ENCODE measurements around the gene VAMP1.

VAMP1 gene

DNA sequence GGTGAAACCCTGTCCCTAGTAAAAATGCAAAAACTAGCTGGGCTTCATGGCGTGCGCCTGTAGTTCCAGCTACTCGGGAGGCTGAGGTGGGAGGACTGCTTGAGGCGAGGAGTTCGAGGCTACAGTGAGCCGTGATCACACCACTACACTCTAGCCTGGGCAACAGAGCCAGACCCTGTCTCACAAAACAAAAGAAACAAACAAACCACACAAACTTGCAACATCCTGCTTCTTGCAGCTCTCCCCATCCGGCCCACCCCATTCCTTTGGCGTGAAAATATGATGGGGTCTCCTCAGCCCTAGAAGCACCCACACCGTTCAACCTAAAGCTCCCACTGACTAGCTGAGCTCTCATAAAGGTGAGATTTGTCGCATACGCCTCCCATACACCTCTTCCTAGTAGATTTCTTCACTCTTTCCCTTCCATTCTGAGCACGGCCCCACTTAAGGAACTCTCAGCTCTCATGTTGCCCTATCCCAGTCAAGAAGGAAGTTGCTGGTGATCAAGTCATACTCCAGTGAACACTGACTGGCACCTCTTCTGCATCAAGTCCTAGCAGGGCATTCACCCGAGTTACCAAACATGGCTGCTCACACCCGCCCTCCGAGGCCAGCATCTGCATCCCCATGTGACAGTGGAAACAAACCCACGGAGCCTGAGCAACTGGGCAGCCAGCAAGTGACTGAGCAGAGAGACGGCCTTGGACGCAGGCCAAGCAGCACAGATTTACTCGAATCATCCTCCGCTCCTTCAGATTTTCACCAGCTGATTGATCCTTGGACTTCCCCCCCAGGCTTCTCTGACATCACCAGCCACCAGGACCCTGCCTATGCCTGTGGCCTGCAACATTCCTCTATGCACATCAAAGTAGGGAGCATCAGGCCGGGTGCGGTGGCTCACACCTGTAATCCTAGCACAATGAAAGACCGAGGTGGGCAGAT is 44.6 kb downstream of the VAMP1 start:
- DNase-seq (ENCODE audit: low read depth): no peak

DNA sequence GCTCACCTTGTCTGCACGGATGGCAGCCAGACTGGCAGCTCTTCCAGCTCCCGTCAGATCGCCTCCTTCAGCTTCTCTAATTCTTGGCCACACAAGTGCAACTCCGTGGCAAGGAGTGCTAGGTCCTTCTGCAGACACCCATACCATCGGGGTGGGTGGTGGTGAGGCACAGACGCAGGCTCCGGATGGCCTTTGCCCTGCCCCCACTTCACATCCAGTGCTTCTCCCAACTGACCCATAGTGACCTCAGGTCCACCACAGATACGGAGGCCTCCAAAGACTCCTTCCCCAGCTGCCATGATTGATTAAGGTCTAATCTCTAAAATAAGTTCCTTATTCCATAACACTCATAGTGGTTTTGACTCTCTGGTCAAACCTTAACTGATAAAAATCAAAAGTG is 45.6 kb downstream of the VAMP1 start:
- DNase-seq (ENCODE audit: low read depth): no peak

GRCh38 chr12:6424008-6424347 is 46.5 kb downstream of the VAMP1 start:
- no peak for DNase-seq (ENCODE audit: low read depth)

DNA sequence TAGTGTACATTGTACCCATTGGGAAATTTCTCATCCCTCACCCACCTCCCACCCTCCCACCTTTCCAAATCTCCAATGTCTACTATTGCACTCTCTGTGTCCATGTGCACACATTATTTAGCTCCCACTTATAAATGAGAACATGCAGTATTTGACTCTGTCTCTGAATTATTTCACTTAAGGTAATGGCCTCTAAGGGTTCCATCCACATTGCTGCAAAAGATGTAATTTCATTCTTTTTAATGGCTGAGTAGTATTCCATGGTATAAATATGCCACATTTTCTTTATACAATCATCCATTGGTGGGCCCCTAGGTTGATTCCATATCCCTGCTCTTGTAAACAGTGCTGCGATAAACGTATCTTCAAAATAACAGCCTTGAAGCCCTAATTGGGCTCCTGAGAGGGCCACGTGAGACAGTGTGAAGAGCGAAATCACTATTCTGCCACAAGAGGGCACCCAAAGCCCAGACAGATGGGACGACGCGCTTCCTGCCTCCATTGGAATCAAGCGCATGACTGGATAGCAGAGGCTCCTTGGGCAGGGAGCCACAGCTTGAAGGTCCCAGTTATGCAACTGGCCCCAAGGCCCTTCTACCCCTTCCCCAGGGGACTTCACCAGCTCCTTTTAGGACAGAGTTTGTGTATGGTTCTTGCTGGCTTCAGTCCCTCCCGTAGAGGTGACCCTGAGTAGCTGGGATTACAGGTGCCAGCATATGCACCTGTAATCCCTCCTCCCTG is 47.0 kb downstream of the VAMP1 start:
- DNase-seq (ENCODE audit: low read depth): peak; percentile 72

GRCh38 chr12:6420364-6420763 is 50.1 kb downstream of the VAMP1 start:
- no peak for DNase-seq (ENCODE audit: low read depth)

- no peak for DNase-seq (ENCODE audit: low read depth)
Observed at GRCh38 chr12:6418796-6419195, 51.7 kb downstream of the VAMP1 start.

GRCh38 chr12:6416596-6416995 is 53.9 kb downstream of the VAMP1 start:
- DNase-seq (ENCODE audit: low read depth): no peak
